LNCAP (cell line): ENCODE results near the gene MAG.

Source experiments
- CTCF ChIP-seq: fragments of 450-650 bp; IDR thresholded peaks from 2 replicates; pipeline ENCODE4 v1.5.1; 2017; ENCODE audit warnings: mild to moderate bottlenecking

Gene MAG

GRCh38 chr19:35355791-35356460, 64.0 kb downstream of the MAG start:
- no peak for TF ChIP-seq CTCF

- TF ChIP-seq CTCF = no peak
These were observed 66.1 kb downstream of the MAG start, which contains the start of gene FFAR3 for GRCh38 chr19:35357867-35358573. Gene FFAR3, plus strand, starts transcription at chr19:35358460. Its CDS starts 431 bp downstream, at chr19:35358891.

GRCh38 chr19:35360880-35361420, 69.0 kb downstream of the MAG start:
- TF ChIP-seq CTCF = no peak

- no peak for TF ChIP-seq CTCF
These were observed 70.5 kb downstream of the MAG start for GRCh38 chr19:35362261-35363000.

GRCh38 chr19:35363001-35363590, 71.1 kb downstream of the MAG start:
- no peak for TF ChIP-seq CTCF
